Pancreas (tissue), 10 donors: ENCODE data around the gene MRPL27. TPM values are rescaled to one million over a fixed set of nuclear protein-coding genes. Genes with fewer than 3 reads are reported as not detected.
"Not testable (repeated sequence)": the region's sequence is repeated elsewhere in the genome, so short reads cannot be mapped to it uniquely, and the experiment has no call there.

Experiments used
- ATAC-seq, 4 donors: fragments of 200-7000 bp; cut with Tn5 transposase; one replicate each; pipeline versions ENCODE4 v1.8.0 to v1.9.1; 2020; ENCODE audit warnings: mild to moderate bottlenecking in 4 of 4, moderate library complexity in 4 of 4
- DNase-seq, 6 donors: peaks; one replicate each; pipeline ENCODE4 v3.0.0-alpha.2; 2020
- FAIRE-seq: peaks from 2 replicates; lab custom pipeline; 2012; peaks lifted over from hg19 to GRCh38; lab: Jason Lieb, UNC
- H3K27ac ChIP-seq, 4 donors: fragments of 200-600 bp; sonication (generic); 1 replicate in 3 of 4; 2 replicates in 1 of 4; pipeline versions ENCODE4 v1.5.0 to v1.8.0; 2020
- H3K27me3 ChIP-seq, 4 donors: fragments of 200-600 bp; one replicate each; pipeline ENCODE4 v1.8.0; 2021
- H3K36me3 ChIP-seq, 3 donors: fragments of 200-600 bp; sonication (generic) in 1 of 3; one replicate each; pipeline versions ENCODE4 v1.5.0 to v1.8.0; 2020 to 2021
- H3K4me1 ChIP-seq, 3 donors: fragments of 200-600 bp; one replicate each; pipeline ENCODE4 v1.8.0; 2021
- H3K4me3 ChIP-seq, 4 donors: fragments of 200-600 bp; sonication (generic) in 2 of 4; one replicate each; pipeline versions ENCODE4 v1.5.0 to v1.8.0; 2020 to 2021
- H3K9me3 ChIP-seq, 4 donors: fragments of 200-600 bp; one replicate each; pipeline ENCODE4 v1.8.0; 2021
- WGBS, 2 donors: extraction: QIAGEN DNeasy Blood & Tissue Kit; methylation state at CpG; one replicate each; pipeline ENCODE4 v1.1.7; 2013; 5-methylcytosine and 5-hydroxymethylcytosine counted together
- intact Hi-C, 3 donors: fragments of 100-400 bp; cut with DNase I; formaldehyde crosslinking; loops; one replicate each; pipeline versions ENCODE4 v1.11.1 to v1.14.2; 2022
- polyA plus RNA-seq, 2 donors: library from polyadenylated mRNA; stranded (reverse); fragments of 200-250 nt; gene quantifications; one replicate each; pipeline ENCODE4 v1.2.3, GENCODE V29; 2013
- total RNA-seq, 6 donors: library from RNA; stranded (reverse); fragmentation: NEBNext Ultra II Directional in 4 of 6; extraction: Animal tissue kit (Norgen Biotek cat#: 25700) in 4 of 6; gene quantifications; one replicate each; pipeline versions ENCODE4 v1.2.1 to v1.2.4, GENCODE V29; 2021 to 2023
- TF ChIP-seq, protein P1 (sequence below), 4 donors: fragments of 200-600 bp; sonication (generic) in 3 of 4; IDR thresholded peaks; one replicate each; pipeline versions ENCODE4 v1.5.0 to v1.8.0; 2021; ENCODE audit warnings: antibody characterized with exemption in 4 of 4
- donor health status: healthy with polysubstance abuse.
- donor health status: DM: no; HTN: no; CAD: no; lungs with moderate emphysema.
- donor health status: DM: no; HTN: no; CAD: no.
- donor health status: control.
- donor health status: control.
- donor health status: Bipolar disorder and iron deficiency.
- donor health status: DM: yes; HTN: yes; CAD: no.
- donor health status: DM: no; HTN: no; CAD: no.
- donor health status: DM: no; HTN: no; CAD: no.
- donor health status: DM: yes; HTN: yes; CAD: no.

Gene MRPL27
- total and polyA plus RNA-seq, 8 donors, result 19.6 to 89.0 (median 27.2) TPM

DNA sequence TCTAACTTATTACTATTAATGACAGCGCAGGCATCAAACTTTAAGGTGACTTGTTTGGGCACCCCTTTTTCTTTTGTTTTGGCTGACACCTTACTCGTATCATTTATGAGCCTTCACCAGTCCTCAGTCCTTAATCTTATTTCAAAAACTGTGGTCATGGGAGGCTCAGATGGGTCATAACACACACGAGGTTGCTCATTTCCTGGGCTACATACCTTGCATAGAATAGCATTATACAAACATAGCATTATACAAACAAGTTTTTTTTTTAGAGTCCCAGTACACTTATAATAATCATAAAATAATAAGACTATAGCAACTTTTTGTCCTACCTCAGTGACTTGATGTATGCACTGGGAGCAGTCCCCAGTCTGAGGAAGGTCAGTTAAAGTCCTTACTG is 41.8 kb upstream of the MRPL27 start:
- Histone ChIP-seq H3K4me3 (no peak overlapping the region), H3K36me3 (no peaks in the 10 kb centered on the region), H3K27me3 (no peaks in the 10 kb centered on the region), H3K9me3 (no peaks in the 10 kb centered on the region), H3K27ac (no peak overlapping the region), H3K4me1 (no peaks in the 10 kb centered on the region)
- ATAC-seq (no peak), DNase-seq (no peak), FAIRE-seq (no peak)
- TF ChIP-seq, protein P1, sequence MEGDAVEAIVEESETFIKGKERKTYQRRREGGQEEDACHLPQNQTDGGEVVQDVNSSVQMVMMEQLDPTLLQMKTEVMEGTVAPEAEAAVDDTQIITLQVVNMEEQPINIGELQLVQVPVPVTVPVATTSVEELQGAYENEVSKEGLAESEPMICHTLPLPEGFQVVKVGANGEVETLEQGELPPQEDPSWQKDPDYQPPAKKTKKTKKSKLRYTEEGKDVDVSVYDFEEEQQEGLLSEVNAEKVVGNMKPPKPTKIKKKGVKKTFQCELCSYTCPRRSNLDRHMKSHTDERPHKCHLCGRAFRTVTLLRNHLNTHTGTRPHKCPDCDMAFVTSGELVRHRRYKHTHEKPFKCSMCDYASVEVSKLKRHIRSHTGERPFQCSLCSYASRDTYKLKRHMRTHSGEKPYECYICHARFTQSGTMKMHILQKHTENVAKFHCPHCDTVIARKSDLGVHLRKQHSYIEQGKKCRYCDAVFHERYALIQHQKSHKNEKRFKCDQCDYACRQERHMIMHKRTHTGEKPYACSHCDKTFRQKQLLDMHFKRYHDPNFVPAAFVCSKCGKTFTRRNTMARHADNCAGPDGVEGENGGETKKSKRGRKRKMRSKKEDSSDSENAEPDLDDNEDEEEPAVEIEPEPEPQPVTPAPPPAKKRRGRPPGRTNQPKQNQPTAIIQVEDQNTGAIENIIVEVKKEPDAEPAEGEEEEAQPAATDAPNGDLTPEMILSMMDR (IDR thresholded peaks at IDR 0.05), result no peak
- intact Hi-C loops, result no loop called here
- 75 to 78% methylated on average over 3 of the region's 3 CpGs for WGBS, 2 donors

DNA sequence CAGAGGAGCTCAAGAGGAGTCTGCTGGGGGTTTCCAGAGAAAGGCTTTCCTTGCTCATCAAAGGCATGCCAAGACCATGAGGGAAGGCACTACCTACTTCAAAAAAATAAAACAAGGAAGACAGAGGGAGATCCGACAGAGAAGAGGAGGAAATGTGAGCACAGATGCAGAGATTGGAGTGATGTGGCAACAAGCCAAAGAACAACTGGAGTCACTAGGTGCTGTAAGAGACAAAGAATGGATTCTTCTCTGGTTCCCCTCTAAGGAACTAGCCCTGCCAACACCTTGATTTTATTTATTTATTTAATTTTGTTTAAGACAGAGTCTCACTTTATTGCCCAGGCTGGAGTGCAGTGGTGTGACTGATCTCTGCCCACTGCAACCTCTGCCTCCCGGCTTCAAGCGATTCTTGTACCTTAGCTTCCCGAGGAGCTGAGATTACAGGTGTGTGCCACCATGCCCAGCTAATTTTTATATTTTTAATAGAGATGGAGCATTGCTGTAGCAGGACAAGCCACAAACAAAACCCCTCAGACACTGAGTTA is 39.3 kb upstream of the MRPL27 start:
- Histone ChIP-seq H3K36me3 (no peaks in the 10 kb centered on the region), H3K27me3 (no peaks in the 10 kb centered on the region), H3K4me1 (no peaks in the 10 kb centered on the region), H3K27ac (no peak overlapping the region), H3K4me3 (no peak overlapping the region), H3K9me3 (no peaks in the 10 kb centered on the region)
- WGBS, 2 donors, result 82 to 88% methylated on average over 4 of the region's 4 CpGs
- ATAC-seq, result no peak
- no peak for FAIRE-seq
- intact Hi-C loops, result no loop called here
- TF ChIP-seq, protein P1 (IDR thresholded peaks at IDR 0.05), result no peak
- no peak for DNase-seq

DNA sequence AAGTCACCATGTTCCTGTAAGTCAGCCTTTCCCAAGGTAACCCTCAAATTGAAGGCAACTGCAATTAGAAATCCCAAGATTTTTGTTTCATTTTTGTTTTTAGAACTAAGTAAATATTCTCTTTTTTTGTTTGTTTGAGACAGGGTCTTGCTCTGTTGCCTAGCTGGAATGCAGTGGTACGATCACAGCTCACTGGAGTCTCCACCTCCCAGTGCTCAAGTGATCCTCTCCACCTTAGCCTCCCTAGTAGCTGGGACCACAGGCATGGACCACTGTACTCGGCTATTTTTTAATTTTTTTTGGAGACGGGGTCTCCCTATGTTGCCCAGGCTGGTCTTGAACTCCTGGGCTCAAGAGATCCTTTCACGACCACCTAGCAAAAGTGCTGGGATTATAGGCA is 34.9 kb upstream of the MRPL27 start:
- Histone ChIP-seq H3K4me1 (no peaks in the 10 kb centered on the region), H3K4me3 (no peak overlapping the region), H3K27ac (no peak overlapping the region), H3K9me3 (no peaks in the 10 kb centered on the region), H3K36me3 (no peaks in the 10 kb centered on the region), H3K27me3 (no peaks in the 10 kb centered on the region)
- TF ChIP-seq, protein P1 (IDR thresholded peaks at IDR 0.05), result no peak
- FAIRE-seq, result no peak
- intact Hi-C loops, result no loop called here
- no peak for ATAC-seq
- DNase-seq, result no peak
- WGBS, 2 donors, result 65 to 80% methylated on average over 4 of the region's 4 CpGs

DNA sequence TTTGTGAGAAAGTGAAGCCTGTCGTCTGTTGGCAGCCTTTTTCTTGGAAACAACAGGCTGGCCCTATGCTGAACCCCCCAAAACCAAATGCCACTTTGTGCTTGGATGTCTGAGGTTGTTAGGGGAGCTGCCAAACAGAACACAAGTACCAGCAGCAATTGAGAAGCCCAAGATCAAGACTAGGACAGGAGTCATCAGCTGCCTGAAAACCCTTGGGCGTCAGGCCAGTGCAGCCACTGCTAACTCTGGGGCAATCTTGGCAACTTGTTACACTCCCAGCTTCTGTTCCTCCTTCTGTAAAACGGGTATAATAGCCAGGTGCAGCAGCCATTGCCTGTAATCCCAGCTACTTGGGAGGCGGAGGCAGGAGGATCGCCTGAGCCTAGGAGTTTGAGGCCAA is 33.6 kb upstream of the MRPL27 start:
- FAIRE-seq, result no peak
- peak in 1 of 6 donors; percentile 21 for DNase-seq
- ATAC-seq, result peak in 1 of 4 donors; percentile 22
- Histone ChIP-seq H3K4me3 (no peak overlapping the region), H3K36me3 (no peaks in the 10 kb centered on the region), H3K27me3 (no peaks in the 10 kb centered on the region), H3K9me3 (no peaks in the 10 kb centered on the region), H3K27ac (no peak overlapping the region), H3K4me1 (peaks cover 0 to 4% (median 3%) of the 10 kb centered on the region in 3 donors)
- WGBS, 2 donors, result 74 to 78% methylated on average over 5 of the region's 5 CpGs
- TF ChIP-seq, protein P1 (IDR thresholded peaks at IDR 0.05), result no peak
- intact Hi-C loops, result no loop called here

DNA sequence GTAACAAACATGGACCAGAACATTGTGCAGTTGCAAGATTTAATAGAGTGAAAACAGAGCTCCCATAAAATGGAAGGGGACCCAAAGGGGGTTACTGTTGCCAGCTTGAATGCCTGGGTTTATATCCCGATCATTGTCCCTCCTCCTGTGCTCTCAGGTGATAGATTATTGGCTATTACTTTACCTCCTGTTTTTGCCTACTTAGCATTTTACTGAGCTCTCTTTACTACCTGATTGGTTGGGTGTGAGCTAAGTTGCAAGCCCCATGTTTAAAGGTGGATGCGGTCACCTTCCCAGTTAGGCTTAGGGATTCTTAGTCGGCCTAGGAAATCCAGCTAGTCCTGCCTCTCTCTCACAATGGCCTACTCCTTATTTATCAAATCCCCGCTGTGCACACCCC is 32.4 kb upstream of the MRPL27 start:
- H3K9me3 ChIP-seq, FAIRE-seq, H3K36me3 ChIP-seq, intact Hi-C loops, H3K27ac ChIP-seq, H3K4me1 ChIP-seq, H3K27me3 ChIP-seq, ATAC-seq, H3K4me3 ChIP-seq: not testable (repeated sequence)
- peak in 1 of 6 donors; percentile 16 for DNase-seq
- WGBS, 2 donors, result 78 to 88% methylated on average over 4 of the region's 4 CpGs

DNA sequence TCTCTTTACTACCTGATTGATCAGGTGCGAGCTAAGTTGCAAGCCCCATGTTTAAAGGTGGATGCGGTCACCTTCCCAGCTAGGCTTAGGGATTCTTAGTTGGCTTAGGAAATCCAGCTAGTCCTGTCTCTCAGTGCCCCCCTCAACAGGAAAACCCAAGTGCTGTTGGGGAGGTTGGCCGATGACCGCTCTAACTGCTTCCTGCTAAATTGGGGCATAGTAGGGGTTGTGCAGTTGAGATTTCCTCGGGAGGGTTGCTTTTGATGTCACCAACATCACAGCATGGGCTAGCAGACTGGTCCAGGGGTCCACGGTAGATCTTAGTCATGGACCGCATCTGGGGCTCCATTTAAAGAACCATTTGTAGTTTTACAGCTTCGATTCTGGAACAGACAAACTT is 26.6 kb upstream of the MRPL27 start:
- H3K36me3 ChIP-seq, H3K27me3 ChIP-seq, H3K27ac ChIP-seq, H3K4me3 ChIP-seq, H3K9me3 ChIP-seq, FAIRE-seq, DNase-seq, intact Hi-C loops, ATAC-seq: not testable (repeated sequence)
- peaks cover 4 to 16% (median 9%) of the 10 kb centered on the region in 3 donors for H3K4me1 ChIP-seq
- WGBS, 2 donors, result 95 to 96% methylated on average over 8 of the region's 8 CpGs

DNA sequence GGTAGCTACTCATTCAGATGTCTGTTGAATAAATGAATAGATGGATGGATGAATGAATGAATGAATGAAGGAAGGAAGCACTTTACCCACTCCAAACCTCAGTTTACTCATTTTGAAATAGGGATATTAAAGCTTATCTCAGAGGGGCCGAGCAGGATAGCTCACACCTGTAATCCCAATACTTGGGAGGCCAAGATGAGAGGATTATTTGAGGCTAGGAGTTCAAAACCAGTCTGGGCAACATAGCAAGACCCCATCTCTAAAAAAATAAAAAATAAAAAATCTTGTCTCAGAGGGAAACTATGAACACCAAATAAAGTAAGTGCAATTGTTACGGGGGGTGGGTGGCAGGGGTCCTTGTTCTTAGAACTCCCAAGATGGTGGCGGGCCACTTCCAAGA is 25.7 kb upstream of the MRPL27 start:
- H3K27me3 ChIP-seq, H3K36me3 ChIP-seq, ATAC-seq, intact Hi-C loops, FAIRE-seq, H3K9me3 ChIP-seq, H3K4me3 ChIP-seq, H3K27ac ChIP-seq, DNase-seq: not testable (repeated sequence)
- WGBS, 2 donors, result 96% methylated on average over 3 of the region's 3 CpGs
- H3K4me1 ChIP-seq, result peaks cover 6 to 16% (median 9%) of the 10 kb centered on the region in 3 donors
